ENCODE data around the gene SLC8A1. TPM values are rescaled to one million over a fixed set of nuclear protein-coding genes. Genes with fewer than 3 reads are reported as not detected.

SLC8A1 gene
- total and polyA plus RNA-seq, 2 of the 13 experiments (the other 11 are each of a cell fraction or from before 2014, with no cell fraction given): not detected

DNA sequence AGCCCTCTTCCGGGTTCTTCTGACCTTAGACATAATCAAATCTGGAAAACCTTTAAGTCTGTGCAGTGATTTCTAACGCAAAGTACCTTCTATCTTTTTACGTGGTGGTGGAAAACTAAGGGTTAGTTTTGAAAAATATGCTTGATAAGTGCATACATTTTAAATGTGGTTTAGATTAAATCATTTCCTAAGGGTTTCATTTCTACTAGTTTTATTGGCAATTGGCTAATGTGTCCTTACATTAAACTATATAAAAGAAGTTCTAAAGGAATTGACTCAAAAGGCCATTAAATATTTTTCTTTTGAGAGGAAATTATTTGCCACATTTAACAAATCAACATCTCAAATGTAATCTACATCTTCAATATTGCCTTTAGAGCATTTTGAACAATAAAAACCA, 404.5 kb downstream of the SLC8A1 start:
- intact Hi-C loops (cut with micrococcal nuclease; ENCODE audit: unreplicated experiment): no loop called here
- ChIA-PET CTCF (ENCODE audit: low intra/inter-chr PET ratio, low total read pairs) (no interaction called here), POLR2A (no interaction called here)
- ATAC-seq (no peak), DNase-seq (ENCODE audit: low spot score) (no peak), FAIRE-seq (no peak)
- H3K27ac ChIP-seq (ENCODE audit: extremely low read length, insufficient read depth, low read length): no peak overlapping the region
- no peak overlapping the region for H3K4me2 ChIP-seq (ENCODE audit: low read depth, low read length)
- H2AFZ ChIP-seq (ENCODE audit: low read length): no peak overlapping the region
- no peak overlapping the region for H3K9ac ChIP-seq (ENCODE audit: insufficient read depth, low read depth, low read length)
- H3K9me3 ChIP-seq (ENCODE audit: low read length): no peaks in the 10 kb centered on the region
- H3K27me3 ChIP-seq (ENCODE audit: control insufficient read depth in 1 of 2, insufficient read depth in 2 of 2, low read length in 2 of 2): no peaks in the 10 kb centered on the region; a peak in 1 of 5 replicates
- H3K4me3 ChIP-seq (replicated peaks in 1 of 3; ENCODE audit: insufficient read depth in 1 of 3, low read depth in 2 of 3, low read length in 3 of 3): no peak overlapping the region
- 2% methylated on average over 3 of the region's 3 CpGs for WGBS (ENCODE audit: low lambda C conversion rate)
- TF ChIP-seq NR2F2 (IDR thresholded peaks at IDR 0.05; ENCODE audit: borderline replicate concordance, low read depth) (no peak), RARG (CRISPR knock-in tag; IDR thresholded peaks at IDR 0.05; ENCODE audit: low read depth) (no peak), ZFY (CRISPR knock-in tag; IDR thresholded peaks at IDR 0.05) (no peak), IRX3 (CRISPR knock-in tag; IDR thresholded peaks at IDR 0.05; ENCODE audit: borderline replicate concordance, low read depth) (no peak), HCFC1 (IDR thresholded peaks at IDR 0.05; ENCODE audit: low read depth, low read length) (no peak), FOSL2 (CRISPR knock-in tag; IDR thresholded peaks at IDR 0.05) (no peak), ZNF720 (CRISPR knock-in tag; IDR thresholded peaks at IDR 0.05) (no peak)
- TF ChIP-seq, protein P1, sequence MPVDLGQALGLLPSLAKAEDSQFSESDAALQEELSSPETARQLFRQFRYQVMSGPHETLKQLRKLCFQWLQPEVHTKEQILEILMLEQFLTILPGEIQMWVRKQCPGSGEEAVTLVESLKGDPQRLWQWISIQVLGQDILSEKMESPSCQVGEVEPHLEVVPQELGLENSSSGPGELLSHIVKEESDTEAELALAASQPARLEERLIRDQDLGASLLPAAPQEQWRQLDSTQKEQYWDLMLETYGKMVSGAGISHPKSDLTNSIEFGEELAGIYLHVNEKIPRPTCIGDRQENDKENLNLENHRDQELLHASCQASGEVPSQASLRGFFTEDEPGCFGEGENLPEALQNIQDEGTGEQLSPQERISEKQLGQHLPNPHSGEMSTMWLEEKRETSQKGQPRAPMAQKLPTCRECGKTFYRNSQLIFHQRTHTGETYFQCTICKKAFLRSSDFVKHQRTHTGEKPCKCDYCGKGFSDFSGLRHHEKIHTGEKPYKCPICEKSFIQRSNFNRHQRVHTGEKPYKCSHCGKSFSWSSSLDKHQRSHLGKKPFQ (CRISPR knock-in tag; IDR thresholded peaks at IDR 0.05; ENCODE audit: insufficient replicate concordance): no peak
- no peaks in the 10 kb centered on the region for H3K36me3 ChIP-seq (replicated peaks in 1 of 2; ENCODE audit: control insufficient read depth in 1 of 2, insufficient read depth in 2 of 2, low read length in 2 of 2)
- no peaks in the 10 kb centered on the region for H3K79me2 ChIP-seq (ENCODE audit: insufficient read depth, low read length)
- no peaks in the 10 kb centered on the region for H3K4me1 ChIP-seq (ENCODE audit: insufficient read depth, low read length)
- in situ Hi-C loops (cut with HindIII; ENCODE audit: extremely low pct_ligation_motif_present, low pct_unique_long_range_greater_than_20kb): no loop called here
- H4K20me1 ChIP-seq (ENCODE audit: insufficient read depth, low read length): no peaks in the 10 kb centered on the region
- BruUV-seq (replicated peaks): no TSS peak
